Stimulated activated CD8-positive, alpha-beta memory T cell treated with anti-CD3 and anti-CD28 coated beads, Interleukin-15, amount 100 ng/mL, for 4 hours (primary cell): ENCODE results near the gene JADE2.

Experiments
- DNase-seq, 2 donors: peaks; one replicate each; pipeline ENCODE4 v3.0.0-alpha.2; 2020; ENCODE audit warnings: low read depth in 2 of 2

JADE2 gene

DNA sequence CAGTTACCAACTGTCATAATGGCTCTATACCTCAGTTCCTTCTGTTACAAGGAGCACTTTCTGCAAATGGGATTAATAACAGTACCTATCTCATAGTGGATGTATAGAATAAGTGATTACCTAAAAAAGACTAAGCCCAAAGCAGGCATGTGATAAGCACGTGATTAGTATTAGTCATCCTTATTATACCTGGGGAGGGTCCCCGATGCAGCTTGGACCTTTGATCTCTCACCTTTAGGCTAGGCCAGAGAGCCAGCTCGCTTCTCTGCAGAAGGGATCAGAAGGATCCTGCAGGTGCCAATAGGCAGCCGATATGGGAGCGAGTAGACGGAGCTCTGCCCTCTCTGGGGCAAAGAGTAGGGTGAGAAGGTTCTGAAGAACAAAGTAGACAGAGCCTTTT, 4.0 kb downstream of the JADE2 start:
- no peak for DNase-seq

DNA sequence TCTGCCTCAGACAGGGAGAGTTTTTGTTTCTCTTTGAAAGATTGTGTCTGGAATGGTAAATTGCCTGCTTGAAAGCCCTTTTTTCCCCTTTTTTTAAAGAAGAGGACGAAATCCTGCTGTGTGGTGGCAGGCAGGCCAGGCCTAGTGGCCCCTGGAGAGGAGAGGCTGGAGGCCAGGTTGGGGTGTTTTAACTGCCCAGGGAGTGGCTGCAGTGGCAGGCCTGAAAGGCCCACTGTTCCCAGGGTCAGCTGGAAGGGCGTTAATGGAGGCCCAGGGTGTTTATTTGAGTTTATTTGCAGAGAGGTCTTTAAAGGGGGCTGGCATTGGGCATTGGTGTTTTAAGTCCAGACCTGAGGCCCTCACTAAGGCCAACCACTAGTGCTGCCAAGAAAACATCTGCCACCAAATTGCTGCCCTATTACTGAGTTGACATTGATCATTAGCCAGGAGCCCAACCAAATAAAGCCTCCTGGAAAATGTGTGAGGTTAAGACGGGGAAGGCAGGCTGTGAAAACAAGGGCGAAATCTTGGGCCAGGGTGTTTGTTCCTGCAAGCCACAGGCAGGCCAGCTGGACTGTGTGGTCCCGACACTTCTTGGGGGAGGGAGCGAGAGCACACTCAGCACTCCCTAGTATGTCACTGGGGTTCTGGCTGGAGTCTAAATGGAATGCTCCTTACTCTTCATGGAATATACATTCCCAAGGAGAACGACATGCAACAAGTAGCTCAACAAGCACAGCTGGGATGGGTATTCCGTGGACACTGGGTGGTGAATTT, 5.0 kb downstream of the JADE2 start:
- no peak for DNase-seq

DNA sequence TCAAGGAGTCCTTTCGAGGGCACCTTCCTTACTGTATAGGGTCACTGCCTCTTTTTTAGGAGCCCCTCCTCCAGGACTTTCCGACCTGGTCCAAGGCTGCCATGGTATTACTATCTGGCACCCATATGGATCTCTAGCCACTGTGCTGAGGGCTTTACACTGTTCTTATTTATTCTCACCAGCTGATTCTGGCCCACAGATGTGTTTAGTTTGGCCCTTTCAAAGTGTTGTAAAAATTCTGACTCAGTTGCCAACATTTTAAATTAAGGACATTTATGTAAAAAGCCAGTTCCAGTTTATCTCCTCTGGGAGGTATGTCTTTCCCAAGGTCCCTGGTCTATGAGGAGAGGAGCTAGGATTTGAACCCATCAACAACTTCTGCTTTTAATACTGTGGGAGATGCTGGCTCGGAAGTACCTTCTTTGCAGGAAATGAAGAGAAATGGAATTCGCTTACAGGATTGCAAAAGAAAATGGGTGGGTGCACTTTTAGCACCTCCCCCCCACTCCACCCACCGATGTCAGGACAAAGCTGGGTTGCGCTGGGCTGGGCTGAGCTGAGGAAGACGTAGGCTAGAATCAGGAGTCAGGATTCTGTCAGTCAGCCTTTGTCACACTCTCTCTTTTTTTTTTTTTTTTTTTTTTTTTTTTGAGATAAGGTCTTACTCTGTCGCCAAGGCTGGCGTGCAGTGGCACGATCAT, 7.8 kb downstream of the JADE2 start:
- no peak for DNase-seq

DNA sequence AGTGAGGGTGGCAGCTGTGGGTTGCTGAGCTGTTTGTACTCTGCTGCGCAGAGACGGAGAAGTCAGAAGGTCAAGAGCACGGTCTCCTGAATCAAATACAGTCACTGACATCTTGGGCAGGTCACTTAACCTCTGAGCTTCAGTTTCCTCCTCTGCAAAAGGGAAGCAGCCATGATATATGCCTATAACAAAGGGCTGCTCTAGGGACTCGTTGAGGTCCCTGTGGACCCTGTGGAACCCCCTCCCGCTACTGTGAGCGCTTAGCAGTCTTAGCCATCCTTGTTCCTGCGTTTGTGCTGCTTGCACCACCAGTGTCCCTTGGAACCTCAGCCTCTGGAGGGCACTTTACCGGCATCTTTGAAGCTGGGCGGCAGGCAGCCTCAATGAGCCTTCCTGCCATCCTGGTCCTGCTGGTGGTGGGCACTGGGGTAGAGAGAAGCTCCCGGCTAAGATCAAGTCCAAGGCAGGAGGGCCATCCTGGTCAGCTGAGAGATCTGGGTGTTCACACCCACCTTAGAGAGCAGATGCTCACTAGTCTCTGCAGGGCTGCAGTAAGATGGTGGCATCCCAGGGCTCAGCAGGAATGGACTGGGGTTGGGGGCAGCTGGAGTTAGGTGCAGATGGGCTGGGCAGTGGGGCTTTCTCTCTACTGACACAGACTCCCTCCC, 8.7 kb downstream of the JADE2 start:
- no peak for DNase-seq

DNA sequence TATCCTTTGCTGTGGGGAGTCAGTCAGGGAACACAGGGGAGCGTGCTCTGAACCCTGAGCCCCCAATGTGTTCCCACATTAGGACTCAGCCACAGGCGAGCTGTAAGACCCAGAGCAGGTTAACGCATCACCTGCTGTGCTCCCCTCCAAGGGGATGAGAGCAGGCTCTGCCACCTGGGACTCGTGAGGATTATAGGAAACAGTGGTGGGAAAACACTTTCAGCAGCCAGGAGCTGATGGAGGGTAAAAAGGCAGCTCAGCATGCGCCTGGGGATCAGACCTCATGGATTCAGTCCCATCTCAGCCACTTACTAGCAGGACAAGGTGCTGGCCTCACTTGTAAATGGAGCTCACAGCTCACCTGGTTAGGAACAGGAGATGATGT, 9.2 kb downstream of the JADE2 start:
- no peak for DNase-seq

DNA sequence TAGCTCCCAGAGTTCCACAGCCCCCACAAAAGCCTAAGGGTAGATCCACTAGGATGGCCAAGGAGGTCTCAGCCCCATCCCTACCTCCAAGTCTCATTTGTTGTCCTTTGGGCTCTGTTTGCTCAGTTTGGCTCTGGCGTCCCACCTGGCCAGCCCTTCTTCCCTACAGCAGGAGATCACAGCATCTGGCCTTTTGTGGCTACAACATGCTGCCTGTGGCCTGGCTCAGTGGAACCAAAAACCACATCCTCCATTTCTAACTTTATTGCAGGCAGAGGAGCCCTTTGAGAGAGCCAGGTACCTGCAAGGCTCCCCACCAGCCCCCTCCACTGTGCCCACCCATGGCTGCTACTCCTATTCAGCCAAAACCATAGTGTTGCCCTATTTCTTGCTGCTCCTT, 11.4 kb downstream of the JADE2 start:
- no peak for DNase-seq

DNA sequence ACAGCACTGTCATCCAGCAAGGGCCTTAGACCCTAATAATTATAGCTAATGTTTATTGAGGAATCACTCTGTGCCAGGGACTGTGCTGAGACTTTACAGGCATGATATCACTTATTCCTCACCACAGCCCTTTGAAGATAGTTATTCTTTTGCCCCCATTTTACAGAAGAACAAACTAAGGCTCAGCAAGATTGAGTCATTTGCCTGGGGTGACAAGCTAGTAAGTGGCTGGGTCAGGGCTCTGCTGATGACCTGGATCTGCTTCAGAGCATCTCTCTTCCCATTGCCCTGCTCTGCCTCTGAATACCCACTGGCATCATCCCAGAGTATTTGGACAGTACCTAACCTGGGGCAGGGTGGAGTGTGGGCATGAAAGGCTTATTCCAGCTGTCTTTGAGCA, 11.8 kb downstream of the JADE2 start:
- no peak for DNase-seq

DNA sequence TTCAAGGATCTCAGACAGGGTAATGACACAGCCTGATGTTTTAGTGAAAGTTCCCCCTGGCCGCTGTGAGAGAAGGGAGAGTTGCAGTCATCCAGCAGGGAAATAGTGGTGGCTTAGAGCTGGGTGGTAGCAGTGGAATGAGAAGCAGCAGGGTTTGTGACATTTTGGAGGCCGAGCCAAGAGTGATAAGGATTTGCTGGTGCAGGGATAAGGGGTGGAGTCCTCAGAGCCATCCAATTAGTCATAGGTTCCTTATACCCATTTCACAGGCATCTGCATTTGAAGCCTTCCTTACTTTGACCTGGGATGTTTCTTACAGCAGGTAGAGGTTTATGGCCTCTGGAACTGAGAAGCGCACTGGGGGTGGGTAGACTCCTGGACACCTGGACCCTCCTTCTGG, 12.8 kb downstream of the JADE2 start:
- DNase-seq, result no peak

DNA sequence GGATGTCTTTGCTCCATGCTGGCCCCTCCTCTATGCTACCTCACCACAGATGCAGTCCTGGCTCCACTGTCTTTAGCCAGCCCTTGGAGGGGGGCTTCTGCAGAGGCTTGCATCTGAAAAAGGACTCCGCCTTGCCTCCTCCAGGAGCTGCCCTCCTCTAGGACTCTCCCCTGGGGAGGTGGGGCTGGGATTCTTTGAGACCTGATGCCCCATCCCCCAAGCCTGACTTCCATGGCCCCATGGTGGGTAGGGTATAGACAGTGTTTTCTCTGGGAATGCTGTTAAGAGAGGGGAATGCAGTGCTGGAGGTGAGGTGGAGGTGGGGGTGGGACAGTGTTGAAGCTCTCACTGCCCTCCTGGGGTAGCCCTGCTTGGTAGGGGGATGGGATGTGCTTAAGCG, 14.3 kb downstream of the JADE2 start:
- DNase-seq, result no peak

DNA sequence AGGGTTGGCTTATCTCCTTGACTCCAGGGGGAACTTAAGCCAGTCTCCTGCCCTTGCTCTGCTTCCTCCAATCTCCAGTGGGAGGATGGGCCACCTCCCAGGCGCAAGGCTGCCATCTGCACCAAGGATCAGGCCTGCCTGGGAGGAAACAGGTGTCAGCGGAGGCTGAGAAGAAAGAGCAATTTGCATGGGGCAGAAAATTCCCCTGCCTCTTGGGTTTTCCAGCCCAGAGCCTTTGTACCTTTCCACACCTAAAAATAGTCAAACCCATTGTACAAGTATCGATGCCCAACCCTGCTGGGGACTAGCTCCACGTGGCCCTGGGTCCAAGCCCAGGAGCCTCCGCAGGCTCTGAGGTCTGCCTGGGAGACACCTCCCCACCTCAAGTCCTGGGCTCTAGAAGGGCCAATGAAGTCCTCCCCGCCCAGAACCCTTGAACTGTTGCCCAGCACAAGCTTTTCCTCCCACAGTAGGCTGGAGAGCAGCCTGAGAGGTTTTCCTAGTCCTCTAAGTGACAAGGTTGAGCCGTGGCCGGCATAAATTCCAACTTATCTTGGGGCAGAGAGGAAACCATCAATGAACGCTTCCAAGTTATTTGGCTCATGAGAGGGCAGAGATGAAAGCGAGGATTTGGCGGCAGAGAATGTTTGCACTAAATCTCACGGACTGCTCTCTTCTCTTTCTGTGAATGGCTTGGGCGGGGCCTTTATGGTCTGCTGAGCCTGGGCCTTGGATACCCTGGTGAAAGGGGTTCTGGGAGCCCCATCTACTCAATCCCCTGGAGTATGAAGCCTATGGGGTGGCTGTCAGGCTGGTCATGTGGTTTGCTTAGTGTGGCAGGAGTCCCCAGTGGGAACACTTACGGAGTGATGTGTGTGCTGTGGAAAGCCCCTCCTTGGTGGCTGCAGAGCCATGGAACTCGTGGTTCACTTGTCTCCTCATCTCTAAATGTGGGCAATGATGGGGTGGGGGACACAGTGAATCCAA, 15.6 kb downstream of the JADE2 start:
- DNase-seq, result no peak

DNA sequence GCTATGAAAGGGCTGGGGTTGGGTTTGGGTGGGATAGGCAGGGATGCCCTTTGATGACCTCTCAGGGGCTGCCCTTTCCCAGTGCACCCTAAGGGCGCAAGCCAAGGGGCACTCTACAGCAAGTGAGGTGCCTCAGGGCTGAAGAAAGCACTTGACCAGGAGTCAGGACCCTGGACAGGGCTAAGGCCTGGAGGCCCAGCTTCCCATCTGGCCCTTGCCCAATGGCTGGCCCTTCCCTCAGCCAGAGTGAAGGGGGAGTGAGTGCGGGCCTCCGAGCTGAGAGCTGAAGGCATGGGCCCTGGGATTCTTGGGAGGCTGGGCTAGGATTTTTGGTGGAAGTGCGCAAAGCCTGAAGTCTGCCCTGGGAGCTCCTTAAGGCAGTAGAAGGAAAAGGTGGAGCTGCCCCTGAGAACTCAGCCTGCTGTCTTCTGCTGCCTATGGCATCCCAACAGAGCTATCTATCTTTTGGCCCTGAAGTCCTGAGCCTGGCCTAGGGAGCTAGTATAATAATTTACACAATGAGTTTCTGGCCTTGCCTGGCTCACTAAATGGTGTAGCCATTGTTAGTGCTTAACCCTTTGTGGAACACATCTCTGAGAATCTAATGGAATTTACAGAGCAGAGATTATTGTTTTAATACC, 16.4 kb downstream of the JADE2 start:
- DNase-seq, result no peak

DNA sequence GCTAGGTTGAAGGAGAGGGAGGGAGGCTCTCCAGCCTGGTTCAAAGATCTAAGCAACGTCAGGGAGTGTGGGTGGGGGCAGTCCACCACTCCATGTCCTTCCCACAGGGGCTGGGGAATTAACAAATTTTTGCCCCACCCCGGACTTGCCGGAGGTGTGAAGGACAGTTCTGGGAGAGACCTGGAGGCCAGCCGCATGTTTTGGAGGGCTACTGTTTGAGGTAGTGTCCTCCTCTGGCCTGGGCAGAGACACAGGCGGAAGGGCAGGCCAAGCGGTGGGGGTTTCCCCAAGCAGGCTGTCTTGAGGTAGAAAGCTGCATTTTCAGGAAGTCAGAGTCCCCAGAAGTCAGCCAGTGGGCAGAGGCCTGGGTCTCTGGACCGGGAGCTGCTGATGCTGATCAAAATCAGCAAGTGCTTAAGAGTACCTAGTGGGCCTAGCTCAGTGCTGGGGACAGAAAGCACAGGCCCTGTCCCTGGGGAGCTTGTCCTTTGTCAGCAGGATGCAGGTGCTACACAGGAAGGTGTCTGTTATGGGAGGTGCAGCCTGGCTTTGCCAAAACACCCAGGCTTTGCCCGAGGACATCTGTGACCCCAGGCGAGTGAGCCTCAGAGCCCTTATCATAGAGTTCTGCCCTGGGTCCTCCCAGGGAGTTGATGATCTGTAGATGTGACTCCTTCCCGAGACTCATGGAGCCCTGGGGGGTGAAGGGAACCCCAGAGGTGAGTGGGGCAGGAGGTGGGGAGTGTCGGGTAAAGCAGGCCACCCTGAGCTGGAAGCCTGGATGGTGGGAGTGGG, 18.5 kb downstream of the JADE2 start:
- no peak for DNase-seq

DNA sequence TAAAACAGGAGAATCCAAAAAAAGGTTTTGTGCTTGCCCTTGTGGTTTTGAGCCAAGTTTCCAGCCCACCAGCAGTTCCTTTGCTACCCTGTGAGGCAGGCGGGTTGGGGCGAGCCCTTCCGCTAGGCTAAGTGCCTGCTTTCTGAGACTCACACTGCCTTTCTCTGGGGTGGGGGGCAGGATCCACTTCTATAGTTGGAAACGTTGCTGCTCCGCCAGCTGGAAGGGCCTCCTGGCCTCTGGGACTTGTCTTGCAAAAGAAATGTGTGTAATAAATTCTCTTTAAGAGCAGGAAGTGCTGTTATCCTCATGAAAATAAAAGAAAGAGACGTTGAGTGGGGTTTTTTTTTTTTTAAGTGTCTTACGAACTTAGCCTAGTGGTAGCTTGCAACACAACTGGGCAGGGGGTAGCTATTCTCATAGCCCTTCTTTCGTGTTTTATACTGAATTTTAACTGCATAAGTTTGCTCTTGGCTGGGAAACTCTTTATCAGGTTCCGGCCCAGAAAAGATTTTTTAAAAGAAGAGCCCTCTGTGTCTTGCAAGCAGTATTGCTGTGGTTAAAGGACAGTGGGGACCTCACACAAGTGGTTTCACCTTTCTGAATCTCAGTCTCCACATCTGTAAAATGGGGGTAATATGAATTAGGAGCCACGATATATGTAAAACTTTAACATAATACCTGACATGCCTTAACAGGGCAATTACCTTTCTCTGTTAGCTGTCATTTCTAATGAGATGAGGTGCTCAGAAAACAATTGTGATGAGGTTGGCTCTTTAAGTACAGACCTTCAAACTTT, 19.8 kb downstream of the JADE2 start:
- no peak for DNase-seq

DNA sequence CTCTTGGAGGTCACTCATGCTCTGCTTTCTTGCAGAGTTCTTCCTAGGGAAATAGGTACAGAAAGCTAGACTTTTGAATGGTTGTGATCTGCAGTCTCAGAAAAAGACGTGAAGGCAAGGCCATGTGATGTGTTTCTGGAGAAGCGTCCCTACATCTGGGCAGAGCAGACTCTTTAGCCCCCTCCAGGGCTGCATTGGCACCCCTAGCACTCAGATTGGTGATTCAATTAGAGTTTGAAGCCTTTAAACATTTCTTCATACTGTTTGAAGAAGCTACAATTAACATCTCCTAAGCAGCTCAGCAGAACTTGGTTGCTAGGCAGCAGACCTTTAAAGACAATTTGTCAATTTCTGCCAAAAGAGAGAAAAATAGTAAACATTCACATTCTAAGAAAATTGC, 21.6 kb downstream of the JADE2 start:
- DNase-seq, result no peak

DNA sequence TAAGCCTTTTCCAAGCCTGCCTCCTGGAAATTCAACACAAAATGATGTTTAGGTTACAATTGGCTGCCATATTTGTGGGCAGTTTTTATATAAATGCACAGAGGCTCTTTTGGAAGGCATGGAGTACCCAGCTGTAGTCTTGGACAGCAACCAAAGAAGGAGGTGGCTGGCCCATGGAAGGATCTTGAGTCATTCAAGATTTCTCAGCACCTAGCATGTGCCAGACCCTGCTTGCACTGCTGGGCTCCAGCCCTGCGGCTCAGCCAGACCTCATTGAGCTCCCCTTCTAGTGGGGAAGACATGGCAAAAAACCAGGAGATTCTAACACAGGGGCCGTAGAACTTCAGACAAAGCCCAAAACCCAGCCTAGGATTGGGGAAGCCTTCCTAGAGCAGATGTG, 22.1 kb downstream of the JADE2 start:
- no peak for DNase-seq

DNA sequence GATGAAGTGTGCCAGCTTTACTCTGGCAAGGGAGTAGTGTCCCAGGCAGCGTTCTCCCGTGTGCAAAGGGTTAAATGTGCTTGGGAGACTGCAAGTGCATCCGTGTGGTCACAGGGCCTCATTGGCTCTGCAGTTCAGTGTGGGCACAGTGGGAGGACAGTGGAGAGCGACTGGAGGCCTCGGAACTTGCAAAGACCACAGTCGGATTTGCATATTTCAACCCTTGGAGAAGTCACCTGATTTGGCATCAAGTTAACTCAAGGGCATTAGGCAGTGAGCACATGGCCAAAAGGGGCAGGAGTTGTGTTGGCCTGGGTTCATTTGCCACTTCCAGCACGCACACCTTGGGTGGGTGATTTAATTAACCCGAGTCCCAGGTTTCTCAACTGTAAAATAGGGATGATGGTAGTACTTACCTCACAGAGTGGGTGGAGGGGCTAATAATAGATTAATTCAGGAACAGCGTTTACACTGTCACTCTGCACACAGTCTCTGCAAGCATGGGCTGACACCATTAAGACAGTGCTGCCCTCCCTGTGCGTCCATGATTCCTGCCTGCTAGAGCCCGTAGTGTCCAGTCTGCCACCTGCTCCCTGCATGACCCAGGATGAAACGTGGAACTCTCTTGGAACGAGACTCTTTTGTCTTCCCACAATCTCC, 22.7 kb downstream of the JADE2 start:
- DNase-seq, result no peak

DNA sequence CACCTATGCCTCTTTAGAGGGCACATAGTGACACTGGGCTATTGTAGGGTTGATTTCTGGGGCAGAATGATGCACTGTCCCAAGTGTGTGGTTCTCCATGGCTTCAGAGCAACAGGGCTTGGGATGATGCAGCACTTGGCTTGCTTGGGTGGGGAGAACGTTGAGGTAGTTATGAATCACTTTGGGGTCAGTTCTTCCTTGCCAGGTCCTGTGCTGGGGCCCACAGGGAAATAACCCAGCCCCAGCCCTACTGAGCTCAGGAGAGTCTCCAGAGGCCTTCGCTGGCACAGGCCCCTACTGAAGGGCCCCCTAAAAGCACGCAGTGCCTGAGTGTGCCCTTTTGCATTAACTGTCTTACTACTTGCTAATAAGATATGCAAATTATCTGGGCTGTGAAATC, 24.2 kb downstream of the JADE2 start:
- no peak for DNase-seq

DNA sequence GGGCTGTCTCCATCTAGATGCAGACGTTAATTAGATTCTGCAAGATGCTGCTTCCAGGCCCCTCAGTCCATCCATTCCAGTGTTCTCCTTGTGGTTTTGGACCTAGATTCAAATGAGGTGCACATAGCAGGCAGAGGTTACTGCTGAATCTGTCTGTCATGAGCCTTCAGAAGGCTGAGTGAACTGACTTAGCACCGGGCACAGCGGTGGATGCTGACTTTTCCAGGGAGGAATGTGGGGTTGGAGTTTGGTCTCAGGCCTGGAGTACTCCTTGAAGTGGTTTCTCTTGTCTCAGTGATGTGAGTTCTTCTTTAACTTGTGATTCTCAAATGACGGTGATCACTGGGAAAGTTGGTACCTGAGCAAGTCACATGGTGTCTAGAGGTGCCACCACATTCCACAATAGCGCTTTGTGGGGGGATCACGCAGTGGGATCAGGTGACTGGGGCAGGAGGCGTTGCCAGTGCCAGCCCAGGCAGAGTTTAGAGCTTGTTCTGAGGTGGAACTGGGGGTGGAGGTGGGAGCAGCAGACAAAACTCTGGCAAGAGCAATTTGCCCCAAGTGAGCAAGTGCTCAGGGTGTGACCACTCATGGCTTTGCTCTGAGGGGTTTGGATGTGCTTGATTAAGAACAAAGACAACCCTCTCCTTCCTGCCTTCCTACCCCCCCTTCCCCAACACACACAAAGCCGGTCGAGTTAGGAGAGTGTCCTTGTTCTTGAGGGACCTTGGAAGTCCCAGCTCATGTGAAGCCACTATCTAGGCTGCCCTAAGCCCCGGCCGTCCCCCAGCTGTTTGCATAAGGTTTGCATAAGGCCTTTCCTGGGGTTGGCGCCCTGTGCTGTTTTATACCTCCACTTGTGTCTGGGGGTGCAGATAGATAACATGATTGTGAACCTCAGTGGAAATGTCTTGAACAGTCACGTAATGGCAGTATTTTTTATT, 25.1 kb downstream of the JADE2 start:
- DNase-seq, result no peak
